Liver (tissue), 9 donors: Measurements from ENCODE around the gene HSPE1. TPM values are rescaled to one million over a fixed set of nuclear protein-coding genes. Genes with fewer than 3 reads are reported as not detected.

Experiments
- DNase-seq: peaks from one replicate; pipeline ENCODE4 v3.0.0-alpha.2; 2017; ENCODE audit warnings: low spot score
- H3K27ac ChIP-seq, 2 donors: one replicate each; pipeline ENCODE4 v1.7.0; 2013; ENCODE audit warnings: inconsistent platforms in 2 of 2, low read length in 2 of 2, control low read depth in 1 of 2, low read depth in 1 of 2, mild to moderate bottlenecking in 1 of 2
- H3K27me3 ChIP-seq, 4 donors: one replicate each; pipeline versions ENCODE4 v1.6.1 to v1.7.0; 2013; ENCODE audit warnings: low read length in 3 of 4, inconsistent platforms in 1 of 4, mild to moderate bottlenecking in 1 of 4, moderate library complexity in 1 of 4; ENCODE audit not compliant: control insufficient read depth in 4 of 4, insufficient read depth in 4 of 4
- H3K36me3 ChIP-seq, 4 donors: one replicate each; pipeline versions ENCODE4 v1.6.1 to v1.7.0; 2013; ENCODE audit warnings: low read length in 3 of 4, mild to moderate bottlenecking in 3 of 4, low read depth in 1 of 4, moderate library complexity in 1 of 4; ENCODE audit not compliant: control insufficient read depth in 4 of 4, insufficient read depth in 3 of 4
- H3K4me1 ChIP-seq, 4 donors: one replicate each; pipeline versions ENCODE4 v1.6.1 to v1.7.0; 2013; ENCODE audit warnings: low read length in 3 of 4, mild to moderate bottlenecking in 3 of 4, moderate library complexity in 1 of 4; ENCODE audit not compliant: control insufficient read depth in 4 of 4, insufficient read depth in 4 of 4
- H3K4me3 ChIP-seq, 3 donors: one replicate each; pipeline versions ENCODE4 v1.6.1 to v1.7.0; 2013; ENCODE audit warnings: low read length in 3 of 3, control low read depth in 1 of 3, low read depth in 1 of 3, mild to moderate bottlenecking in 1 of 3
- H3K9ac ChIP-seq, 2 donors: one replicate each; pipeline ENCODE4 v1.7.0; 2013; ENCODE audit warnings: low read length in 2 of 2, mild to moderate bottlenecking in 2 of 2, moderate library complexity in 2 of 2, control low read depth in 1 of 2, low read depth in 1 of 2
- H3K9me3 ChIP-seq, 4 donors: one replicate each; pipeline versions ENCODE4 v1.6.1 to v1.7.0; 2013; ENCODE audit warnings: low read length in 3 of 4; ENCODE audit not compliant: control insufficient read depth in 4 of 4
- EGR1 ChIP-seq, 2 donors: IDR thresholded peaks; 2 replicates each; pipeline ENCODE4 v1.6.1; 2016 to 2018; ENCODE audit warnings: antibody characterized with exemption in 2 of 2, low read depth in 2 of 2
- FOXA1 ChIP-seq: IDR thresholded peaks from 2 replicates; pipeline ENCODE4 v1.6.1; 2016; ENCODE audit warnings: antibody characterized with exemption
- FOXA2 ChIP-seq: IDR thresholded peaks from 2 replicates; pipeline ENCODE4 v1.6.1; 2016; ENCODE audit warnings: antibody characterized with exemption
- GABPA ChIP-seq, 2 donors: IDR thresholded peaks in 1 of 2; conservative IDR thresholded peaks in 1 of 2; 2 replicates each; pipeline ENCODE4 v1.6.1; 2016; ENCODE audit warnings: antibody characterized with exemption in 2 of 2, mild to moderate bottlenecking in 1 of 2, moderate library complexity in 1 of 2
- HNF4A ChIP-seq, 2 donors: conservative IDR thresholded peaks; 2 replicates each; pipeline ENCODE4 v1.6.1; 2016; ENCODE audit warnings: antibody characterized with exemption in 2 of 2, mild to moderate bottlenecking in 2 of 2
- HNF4G ChIP-seq: IDR thresholded peaks from 2 replicates; pipeline ENCODE4 v1.6.1; 2016; ENCODE audit warnings: antibody characterized with exemption
- JUND ChIP-seq, 2 donors: IDR thresholded peaks; 2 replicates each; pipeline ENCODE4 v1.6.1; 2016; ENCODE audit warnings: antibody characterized with exemption in 2 of 2
- NR2F2 ChIP-seq: IDR thresholded peaks from 2 replicates; pipeline ENCODE4 v1.6.1; 2016; ENCODE audit warnings: antibody characterized with exemption
- RAD21 ChIP-seq, 2 donors: IDR thresholded peaks; 2 replicates each; pipeline ENCODE4 v1.6.1; 2016; ENCODE audit warnings: antibody characterized with exemption in 2 of 2, mild to moderate bottlenecking in 2 of 2
- RXRA ChIP-seq, 2 donors: IDR thresholded peaks; 2 replicates each; pipeline ENCODE4 v1.6.1; 2017 to 2018; ENCODE audit warnings: antibody characterized with exemption in 2 of 2, mild to moderate bottlenecking in 1 of 2
- SP1 ChIP-seq: IDR thresholded peaks from 2 replicates; pipeline ENCODE4 v1.6.1; 2018; ENCODE audit warnings: antibody characterized with exemption, mild to moderate bottlenecking
- TAF1 ChIP-seq: conservative IDR thresholded peaks from 2 replicates; pipeline ENCODE4 v1.6.1; 2016; ENCODE audit warnings: antibody characterized with exemption, mild to moderate bottlenecking
- YY1 ChIP-seq: IDR thresholded peaks from 2 replicates; pipeline ENCODE4 v1.6.1; 2016; ENCODE audit warnings: antibody characterized with exemption, mild to moderate bottlenecking
- WGBS: extraction: QIAGEN DNeasy Blood & Tissue Kit; methylation state at CpG from one replicate; pipeline ENCODE4 v1.1.7; 2013; 5-methylcytosine and 5-hydroxymethylcytosine counted together
- polyA plus RNA-seq, 2 donors: library from polyadenylated mRNA; stranded (reverse) in 1 of 2; unstranded in 1 of 2; fragments of 200-250 nt in 1 of 2; fragments of >200 nt in 1 of 2; fragmentation: Nextera tagmentation in 1 of 2; extraction: Ambion mirVana in 1 of 2; gene quantifications; one replicate each; pipeline versions ENCODE4 v1.2.1 to v1.2.3, GENCODE V29; 2013 to 2015
- total RNA-seq, 2 donors: library from RNA; depleted of rRNA; stranded (reverse); fragments of >200 nt; gene quantifications; one replicate each; pipeline ENCODE4 v1.2.3, GENCODE V29; 2014
- TF ChIP-seq, protein P1 (sequence below): IDR thresholded peaks from 2 replicates; pipeline ENCODE4 v1.6.1; 2016; ENCODE audit warnings: antibody characterized with exemption, mild to moderate bottlenecking
- TF ChIP-seq, protein P2 (sequence below): IDR thresholded peaks from 2 replicates; pipeline ENCODE4 v1.6.1; 2016; ENCODE audit warnings: antibody characterized with exemption
- TF ChIP-seq, protein P3 (sequence below): IDR thresholded peaks from 2 replicates; pipeline ENCODE4 v1.6.1; 2016; ENCODE audit warnings: antibody characterized with exemption
- TF ChIP-seq, protein P4 (sequence below): fragments of 150-350 bp; IDR thresholded peaks from 2 replicates; pipeline ENCODE4 v1.5.1; 2017; ENCODE audit warnings: improper control_type of control experiment, low read depth, low read length; ENCODE audit not compliant: missing input control
- TF ChIP-seq, protein P5 (sequence below): IDR thresholded peaks from 2 replicates; pipeline ENCODE4 v1.6.1; 2016; ENCODE audit warnings: antibody characterized with exemption
- donor health status: healthy.
- donor health status: healthy.
- donor health status: healthy.
- donor health status: healthy.
- donor health status: healthy.

HSPE1 gene
- total RNA-seq (100 to 1,000 TPM in 1 of 2 donors, 10 to 100 TPM in 1; 88.2 to 155 TPM), polyA plus RNA-seq (100 to 1,000 TPM; 226 to 347 TPM)

DNA sequence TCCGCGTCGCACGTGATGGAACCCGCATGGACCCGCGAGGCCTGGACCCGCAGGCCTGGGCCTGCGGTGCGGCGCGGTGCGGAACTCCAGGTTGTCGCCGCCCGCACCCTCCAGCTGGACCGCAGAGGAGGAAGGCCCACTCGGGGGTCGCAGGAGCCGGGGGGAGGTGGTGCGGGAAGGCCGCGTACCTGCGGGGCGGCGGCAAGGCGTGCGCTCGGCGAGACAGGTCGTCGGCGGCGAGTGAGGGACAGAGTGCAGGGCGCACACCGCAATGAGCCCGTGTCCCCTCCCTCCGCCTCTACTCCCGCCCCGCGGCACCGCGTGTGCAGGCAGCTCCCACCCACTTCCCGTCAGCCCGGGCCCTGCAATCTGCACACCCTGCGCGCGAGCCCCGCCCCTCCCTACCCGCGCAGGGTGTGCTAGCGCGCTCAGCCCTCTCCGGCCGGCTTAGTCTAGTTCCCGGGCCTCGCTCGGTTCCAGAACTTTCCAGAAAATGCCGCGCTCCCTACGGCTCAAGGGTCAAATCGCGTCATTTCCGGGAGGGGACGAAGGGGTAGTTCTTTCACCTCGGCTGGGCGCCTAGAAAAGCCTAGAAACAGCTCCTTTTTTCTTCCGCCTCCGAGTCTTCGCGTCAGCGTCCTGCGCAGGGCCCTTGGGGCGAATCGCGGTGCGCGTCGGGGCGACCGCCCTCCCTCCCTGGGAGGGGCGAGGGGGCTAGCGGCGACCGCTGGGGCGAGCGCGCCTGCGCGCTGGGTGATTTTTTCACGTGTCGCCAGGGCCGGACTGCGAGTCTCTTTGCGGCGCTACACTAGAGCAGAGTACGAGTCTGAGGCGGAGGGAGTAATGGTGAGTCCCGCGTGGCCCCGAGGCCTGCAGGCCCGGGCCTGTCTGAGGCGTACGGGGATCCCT is at the start of gene HSPE1, which contains the start of gene HSPD1:
Gene HSPE1 (plus strand): TSS at position 786 of the 909 bp plus-strand sequence. CDS start 58 bp downstream, at position 844.
Gene HSPD1 (minus strand): TSS at position 247 of the 909 bp plus-strand sequence. CDS start 992 bp downstream, outside the sequence.
- Histone ChIP-seq H3K36me3 (peaks cover 6 to 42% (median 25%) of the 10 kb centered on the region in 4 donors), H3K4me3 (peak within 1 kb of the TSS; percentile 82 to 98 (median 91)), H3K9ac (peak within 1 kb of the TSS; percentile 92 to 96), H3K9me3 (no peaks in the 10 kb centered on the region), H3K4me1 (peaks cover 8 to 35% (median 11%) of the 10 kb centered on the region in 4 donors), H3K27me3 (no peaks in the 10 kb centered on the region), H3K27ac (peak within 1 kb of the TSS; percentile 93 to 97)
- peak in 1 of 2 donors; percentile 28 for TF ChIP-seq EGR1 (IDR thresholded peaks at IDR 0.05; ENCODE audit: low read depth in 2 of 2)
- peak; percentile 87 to 93 for TF ChIP-seq JUND (IDR thresholded peaks at IDR 0.05)
- TF ChIP-seq RXRA (IDR thresholded peaks at IDR 0.05): peak; percentile 81 to 82
- TF ChIP-seq, protein P1, sequence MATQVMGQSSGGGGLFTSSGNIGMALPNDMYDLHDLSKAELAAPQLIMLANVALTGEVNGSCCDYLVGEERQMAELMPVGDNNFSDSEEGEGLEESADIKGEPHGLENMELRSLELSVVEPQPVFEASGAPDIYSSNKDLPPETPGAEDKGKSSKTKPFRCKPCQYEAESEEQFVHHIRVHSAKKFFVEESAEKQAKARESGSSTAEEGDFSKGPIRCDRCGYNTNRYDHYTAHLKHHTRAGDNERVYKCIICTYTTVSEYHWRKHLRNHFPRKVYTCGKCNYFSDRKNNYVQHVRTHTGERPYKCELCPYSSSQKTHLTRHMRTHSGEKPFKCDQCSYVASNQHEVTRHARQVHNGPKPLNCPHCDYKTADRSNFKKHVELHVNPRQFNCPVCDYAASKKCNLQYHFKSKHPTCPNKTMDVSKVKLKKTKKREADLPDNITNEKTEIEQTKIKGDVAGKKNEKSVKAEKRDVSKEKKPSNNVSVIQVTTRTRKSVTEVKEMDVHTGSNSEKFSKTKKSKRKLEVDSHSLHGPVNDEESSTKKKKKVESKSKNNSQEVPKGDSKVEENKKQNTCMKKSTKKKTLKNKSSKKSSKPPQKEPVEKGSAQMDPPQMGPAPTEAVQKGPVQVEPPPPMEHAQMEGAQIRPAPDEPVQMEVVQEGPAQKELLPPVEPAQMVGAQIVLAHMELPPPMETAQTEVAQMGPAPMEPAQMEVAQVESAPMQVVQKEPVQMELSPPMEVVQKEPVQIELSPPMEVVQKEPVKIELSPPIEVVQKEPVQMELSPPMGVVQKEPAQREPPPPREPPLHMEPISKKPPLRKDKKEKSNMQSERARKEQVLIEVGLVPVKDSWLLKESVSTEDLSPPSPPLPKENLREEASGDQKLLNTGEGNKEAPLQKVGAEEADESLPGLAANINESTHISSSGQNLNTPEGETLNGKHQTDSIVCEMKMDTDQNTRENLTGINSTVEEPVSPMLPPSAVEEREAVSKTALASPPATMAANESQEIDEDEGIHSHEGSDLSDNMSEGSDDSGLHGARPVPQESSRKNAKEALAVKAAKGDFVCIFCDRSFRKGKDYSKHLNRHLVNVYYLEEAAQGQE: peak; percentile 93
- TF ChIP-seq, protein P2, sequence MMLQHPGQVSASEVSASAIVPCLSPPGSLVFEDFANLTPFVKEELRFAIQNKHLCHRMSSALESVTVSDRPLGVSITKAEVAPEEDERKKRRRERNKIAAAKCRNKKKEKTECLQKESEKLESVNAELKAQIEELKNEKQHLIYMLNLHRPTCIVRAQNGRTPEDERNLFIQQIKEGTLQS: peak; percentile 87
- TF ChIP-seq RAD21 (IDR thresholded peaks at IDR 0.05): no peak
- TF ChIP-seq TAF1: peak; percentile 90
- TF ChIP-seq GABPA (IDR thresholded peaks at IDR 0.05 in 1 of 2, conservative IDR thresholded peaks at IDR 0.05 in 1 of 2): peak; percentile 75 to 90
- peak; percentile 86 for TF ChIP-seq HNF4G
- TF ChIP-seq FOXA1: peak; percentile 27
- TF ChIP-seq FOXA2: no peak
- TF ChIP-seq, protein P3, sequence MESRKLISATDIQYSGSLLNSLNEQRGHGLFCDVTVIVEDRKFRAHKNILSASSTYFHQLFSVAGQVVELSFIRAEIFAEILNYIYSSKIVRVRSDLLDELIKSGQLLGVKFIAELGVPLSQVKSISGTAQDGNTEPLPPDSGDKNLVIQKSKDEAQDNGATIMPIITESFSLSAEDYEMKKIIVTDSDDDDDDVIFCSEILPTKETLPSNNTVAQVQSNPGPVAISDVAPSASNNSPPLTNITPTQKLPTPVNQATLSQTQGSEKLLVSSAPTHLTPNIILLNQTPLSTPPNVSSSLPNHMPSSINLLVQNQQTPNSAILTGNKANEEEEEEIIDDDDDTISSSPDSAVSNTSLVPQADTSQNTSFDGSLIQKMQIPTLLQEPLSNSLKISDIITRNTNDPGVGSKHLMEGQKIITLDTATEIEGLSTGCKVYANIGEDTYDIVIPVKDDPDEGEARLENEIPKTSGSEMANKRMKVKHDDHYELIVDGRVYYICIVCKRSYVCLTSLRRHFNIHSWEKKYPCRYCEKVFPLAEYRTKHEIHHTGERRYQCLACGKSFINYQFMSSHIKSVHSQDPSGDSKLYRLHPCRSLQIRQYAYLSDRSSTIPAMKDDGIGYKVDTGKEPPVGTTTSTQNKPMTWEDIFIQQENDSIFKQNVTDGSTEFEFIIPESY: peak; percentile 91
- TF ChIP-seq, protein P4, sequence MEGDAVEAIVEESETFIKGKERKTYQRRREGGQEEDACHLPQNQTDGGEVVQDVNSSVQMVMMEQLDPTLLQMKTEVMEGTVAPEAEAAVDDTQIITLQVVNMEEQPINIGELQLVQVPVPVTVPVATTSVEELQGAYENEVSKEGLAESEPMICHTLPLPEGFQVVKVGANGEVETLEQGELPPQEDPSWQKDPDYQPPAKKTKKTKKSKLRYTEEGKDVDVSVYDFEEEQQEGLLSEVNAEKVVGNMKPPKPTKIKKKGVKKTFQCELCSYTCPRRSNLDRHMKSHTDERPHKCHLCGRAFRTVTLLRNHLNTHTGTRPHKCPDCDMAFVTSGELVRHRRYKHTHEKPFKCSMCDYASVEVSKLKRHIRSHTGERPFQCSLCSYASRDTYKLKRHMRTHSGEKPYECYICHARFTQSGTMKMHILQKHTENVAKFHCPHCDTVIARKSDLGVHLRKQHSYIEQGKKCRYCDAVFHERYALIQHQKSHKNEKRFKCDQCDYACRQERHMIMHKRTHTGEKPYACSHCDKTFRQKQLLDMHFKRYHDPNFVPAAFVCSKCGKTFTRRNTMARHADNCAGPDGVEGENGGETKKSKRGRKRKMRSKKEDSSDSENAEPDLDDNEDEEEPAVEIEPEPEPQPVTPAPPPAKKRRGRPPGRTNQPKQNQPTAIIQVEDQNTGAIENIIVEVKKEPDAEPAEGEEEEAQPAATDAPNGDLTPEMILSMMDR: no peak
- TF ChIP-seq, protein P5, sequence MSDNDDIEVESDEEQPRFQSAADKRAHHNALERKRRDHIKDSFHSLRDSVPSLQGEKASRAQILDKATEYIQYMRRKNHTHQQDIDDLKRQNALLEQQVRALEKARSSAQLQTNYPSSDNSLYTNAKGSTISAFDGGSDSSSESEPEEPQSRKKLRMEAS: peak; percentile 65
- TF ChIP-seq YY1: peak; percentile 98
- peak; percentile 81 to 84 for TF ChIP-seq HNF4A (conservative IDR thresholded peaks at IDR 0.05)
- peak; percentile 97 for TF ChIP-seq NR2F2
- TF ChIP-seq SP1: peak; percentile 98
- DNase-seq: peak; percentile 96
- WGBS: under 1% methylated on average over 104 of the region's 104 CpGs
